ENCODE results near the gene RNF103.

Gene RNF103

GRCh38 chr2:86615596-86615995, 8.1 kb downstream of the RNF103 start:
- DNase-seq (ENCODE audit: low read depth, low spot score): no peak
- Histone ChIP-seq H3K27me3 (ENCODE audit: insufficient read depth, insufficient read length) (no peaks in the 10 kb centered on the region), H3K4me3 (ENCODE audit: insufficient read length, low read depth) (no peak overlapping the region), H3K9me3 (ENCODE audit: insufficient read depth, low read length) (no peaks in the 10 kb centered on the region), H3K4me1 (ENCODE audit: insufficient read depth, insufficient read length) (no peaks in the 10 kb centered on the region), H3K9ac (ENCODE audit: insufficient read length, low read depth) (no peak overlapping the region), H3K36me3 (ENCODE audit: insufficient read depth, insufficient read length, low read length) (peaks cover 17% of the 10 kb centered on the region)
- TF ChIP-seq SUZ12 (IDR thresholded peaks at IDR 0.05; ENCODE audit: extremely low read depth, insufficient read depth, insufficient read length) (no peak), YY1 (IDR thresholded peaks at IDR 0.05; ENCODE audit: insufficient read depth, insufficient read length) (no peak), ZNF274 (IDR thresholded peaks at IDR 0.05; ENCODE audit: low read depth, low read length) (no peak)

- no peaks in the 10 kb centered on the region for H3K4me1 ChIP-seq (ENCODE audit: insufficient read depth, insufficient read length)
- DNase-seq (ENCODE audit: low read depth, low spot score): no peak
- no peaks in the 10 kb centered on the region for H3K27me3 ChIP-seq (ENCODE audit: insufficient read depth, insufficient read length)
- no peak overlapping the region for H3K9ac ChIP-seq (ENCODE audit: insufficient read length, low read depth)
- no peak for TF ChIP-seq YY1 (IDR thresholded peaks at IDR 0.05; ENCODE audit: insufficient read depth, insufficient read length)
- TF ChIP-seq SUZ12 (IDR thresholded peaks at IDR 0.05; ENCODE audit: extremely low read depth, insufficient read depth, insufficient read length): no peak
- TF ChIP-seq ZNF274 (IDR thresholded peaks at IDR 0.05; ENCODE audit: low read depth, low read length): no peak
- no peaks in the 10 kb centered on the region for H3K9me3 ChIP-seq (ENCODE audit: insufficient read depth, low read length)
- no peak overlapping the region for H3K4me3 ChIP-seq (ENCODE audit: insufficient read length, low read depth)
- H3K36me3 ChIP-seq (ENCODE audit: insufficient read depth, insufficient read length, low read length): peaks cover 16% of the 10 kb centered on the region
Measured at GRCh38 chr2:86613515-86613914, 10.2 kb downstream of the RNF103 start.

GRCh38 chr2:86610871-86611270, 12.8 kb downstream of the RNF103 start:
- Histone ChIP-seq H3K9me3 (ENCODE audit: insufficient read depth, low read length) (no peaks in the 10 kb centered on the region), H3K4me3 (ENCODE audit: insufficient read length, low read depth) (no peak overlapping the region), H3K9ac (ENCODE audit: insufficient read length, low read depth) (no peak overlapping the region), H3K4me1 (ENCODE audit: insufficient read depth, insufficient read length) (no peaks in the 10 kb centered on the region), H3K36me3 (ENCODE audit: insufficient read depth, insufficient read length, low read length) (peaks cover 13% of the 10 kb centered on the region), H3K27me3 (ENCODE audit: insufficient read depth, insufficient read length) (no peaks in the 10 kb centered on the region)
- no peak for DNase-seq (ENCODE audit: low read depth, low spot score)
- no peak for TF ChIP-seq ZNF274 (IDR thresholded peaks at IDR 0.05; ENCODE audit: low read depth, low read length)
- no peak for TF ChIP-seq YY1 (IDR thresholded peaks at IDR 0.05; ENCODE audit: insufficient read depth, insufficient read length)
- no peak for TF ChIP-seq SUZ12 (IDR thresholded peaks at IDR 0.05; ENCODE audit: extremely low read depth, insufficient read depth, insufficient read length)

GRCh38 chr2:86608832-86609410, 14.7 kb downstream of the RNF103 start:
- H3K9me3 ChIP-seq (ENCODE audit: insufficient read depth, low read length): no peaks in the 10 kb centered on the region
- DNase-seq (ENCODE audit: low read depth, low spot score): no peak
- no peak overlapping the region for H3K4me3 ChIP-seq (ENCODE audit: insufficient read length, low read depth)
- TF ChIP-seq YY1 (IDR thresholded peaks at IDR 0.05; ENCODE audit: insufficient read depth, insufficient read length) (no peak), ZNF274 (IDR thresholded peaks at IDR 0.05; ENCODE audit: low read depth, low read length) (no peak), SUZ12 (IDR thresholded peaks at IDR 0.05; ENCODE audit: extremely low read depth, insufficient read depth, insufficient read length) (no peak)
- peaks cover 9% of the 10 kb centered on the region for H3K36me3 ChIP-seq (ENCODE audit: insufficient read depth, insufficient read length, low read length)
- no peaks in the 10 kb centered on the region for H3K4me1 ChIP-seq (ENCODE audit: insufficient read depth, insufficient read length)
- H3K27me3 ChIP-seq (ENCODE audit: insufficient read depth, insufficient read length): no peaks in the 10 kb centered on the region
- no peak overlapping the region for H3K9ac ChIP-seq (ENCODE audit: insufficient read length, low read depth)

- H3K36me3 ChIP-seq (ENCODE audit: insufficient read depth, insufficient read length, low read length): peaks cover 4% of the 10 kb centered on the region
- TF ChIP-seq YY1 (IDR thresholded peaks at IDR 0.05; ENCODE audit: insufficient read depth, insufficient read length): no peak
- no peak for TF ChIP-seq ZNF274 (IDR thresholded peaks at IDR 0.05; ENCODE audit: low read depth, low read length)
- TF ChIP-seq SUZ12 (IDR thresholded peaks at IDR 0.05; ENCODE audit: extremely low read depth, insufficient read depth, insufficient read length): no peak
Measured at GRCh38 chr2:86603905-86604304, 19.8 kb downstream of the RNF103 start.

GRCh38 chr2:86598966-86599365, 24.7 kb downstream of the RNF103 start:
- no peak for DNase-seq (ENCODE audit: low read depth, low spot score)
- TF ChIP-seq YY1 (IDR thresholded peaks at IDR 0.05; ENCODE audit: insufficient read depth, insufficient read length) (no peak), SUZ12 (IDR thresholded peaks at IDR 0.05; ENCODE audit: extremely low read depth, insufficient read depth, insufficient read length) (no peak), ZNF274 (IDR thresholded peaks at IDR 0.05; ENCODE audit: low read depth, low read length) (no peak)
- no peaks in the 10 kb centered on the region for H3K4me1 ChIP-seq (ENCODE audit: insufficient read depth, insufficient read length)
- no peaks in the 10 kb centered on the region for H3K36me3 ChIP-seq (ENCODE audit: insufficient read depth, insufficient read length, low read length)
- no peaks in the 10 kb centered on the region for H3K9me3 ChIP-seq (ENCODE audit: insufficient read depth, low read length)
- no peak overlapping the region for H3K9ac ChIP-seq (ENCODE audit: insufficient read length, low read depth)
- no peak overlapping the region for H3K4me3 ChIP-seq (ENCODE audit: insufficient read length, low read depth)
- no peaks in the 10 kb centered on the region for H3K27me3 ChIP-seq (ENCODE audit: insufficient read depth, insufficient read length)

More at GRCh38 chr2:86603905-86604304, 19.8 kb downstream of the RNF103 start:
- Histone ChIP-seq H3K9me3 (ENCODE audit: insufficient read depth, low read length) (no peaks in the 10 kb centered on the region), H3K4me1 (ENCODE audit: insufficient read depth, insufficient read length) (no peaks in the 10 kb centered on the region), H3K9ac (ENCODE audit: insufficient read length, low read depth) (no peak overlapping the region), H3K27me3 (ENCODE audit: insufficient read depth, insufficient read length) (no peaks in the 10 kb centered on the region), H3K4me3 (ENCODE audit: insufficient read length, low read depth) (no peak overlapping the region)
- no peak for DNase-seq (ENCODE audit: low read depth, low spot score)

GRCh38 chr2:86596118-86596517, 27.5 kb downstream of the RNF103 start:
- Histone ChIP-seq H3K9me3 (ENCODE audit: insufficient read depth, low read length) (no peaks in the 10 kb centered on the region), H3K4me3 (ENCODE audit: insufficient read length, low read depth) (no peak overlapping the region), H3K9ac (ENCODE audit: insufficient read length, low read depth) (no peak overlapping the region), H3K36me3 (ENCODE audit: insufficient read depth, insufficient read length, low read length) (no peaks in the 10 kb centered on the region), H3K27me3 (ENCODE audit: insufficient read depth, insufficient read length) (no peaks in the 10 kb centered on the region), H3K4me1 (ENCODE audit: insufficient read depth, insufficient read length) (no peaks in the 10 kb centered on the region)
- no peak for TF ChIP-seq ZNF274 (IDR thresholded peaks at IDR 0.05; ENCODE audit: low read depth, low read length)
- TF ChIP-seq YY1 (IDR thresholded peaks at IDR 0.05; ENCODE audit: insufficient read depth, insufficient read length): no peak
- TF ChIP-seq SUZ12 (IDR thresholded peaks at IDR 0.05; ENCODE audit: extremely low read depth, insufficient read depth, insufficient read length): no peak
- no peak for DNase-seq (ENCODE audit: low read depth, low spot score)

All from NT2/D1 (cell line).